SU-DHL-6 (cell line): ENCODE results near the gene RHOV.

Experiments
- H2AFZ ChIP-seq: fragments of 200-600 bp; sonication (generic); 2 replicates; pipeline ENCODE4 v1.6.1; 2014; ENCODE audit warnings: low read depth, mild to moderate bottlenecking, moderate library complexity, mixed read lengths, antibody characterized with exemption, low read length; ENCODE audit not compliant: severe bottlenecking
- H3F3A ChIP-seq: fragments of 200-600 bp; shearing (Covaris generic); 2 replicates; pipeline ENCODE4 v1.6.0; 2016; ENCODE audit warnings: antibody characterized with exemption, mild to moderate bottlenecking; ENCODE audit not compliant: insufficient read depth
- H3K27ac ChIP-seq: fragments of 200-600 bp; sonication (generic); 2 replicates; pipeline ENCODE4 v1.5.1; 2016; ENCODE audit warnings: low read depth, mild to moderate bottlenecking, low read length, moderate library complexity, mixed read lengths
- H3K27me3 ChIP-seq: fragments of 200-600 bp; sonication (generic), shearing (Covaris generic); 2 replicates; pipeline ENCODE4 v1.6.0; 2014; ENCODE audit warnings: mild to moderate bottlenecking, low read length
- H3K36me3 ChIP-seq: fragments of 200-600 bp; sonication (generic); 2 replicates; pipeline ENCODE4 v1.6.1; 2014; ENCODE audit warnings: mild to moderate bottlenecking, low read length, mixed read lengths
- H3K4me2 ChIP-seq: fragments of 300-600, 200-600 bp; shearing (Covaris generic), sonication (generic); 2 replicates; pipeline ENCODE4 v1.6.0; 2014; ENCODE audit warnings: low read length, low read depth, mild to moderate bottlenecking; ENCODE audit not compliant: poor library complexity, severe bottlenecking
- H3K4me3 ChIP-seq: fragments of 200-600 bp; sonication (generic); 2 replicates; pipeline ENCODE4 v1.5.1; 2014; ENCODE audit warnings: antibody characterized with exemption, low read length, mild to moderate bottlenecking, mixed read lengths; ENCODE audit not compliant: insufficient read depth, poor library complexity, severe bottlenecking
- H3K79me2 ChIP-seq: fragments of 200-600 bp; sonication (generic); 2 replicates; pipeline ENCODE4 v1.6.1; 2014; ENCODE audit warnings: mild to moderate bottlenecking, low read length, moderate library complexity; ENCODE audit not compliant: insufficient read depth
- H3K9ac ChIP-seq: fragments of 200-600 bp; sonication (generic); 2 replicates; pipeline ENCODE4 v1.7.0; 2014; ENCODE audit warnings: mild to moderate bottlenecking, low read length
- H3K9me2 ChIP-seq: fragments of 200-600 bp; sonication (generic); replicated peaks from 2 replicates; pipeline ENCODE4 v1.6.1; 2014; ENCODE audit warnings: low read length; ENCODE audit not compliant: insufficient read depth
- H3K9me3 ChIP-seq: fragments of 200-600 bp; sonication (generic); 2 replicates; pipeline ENCODE4 v1.6.1; 2014; ENCODE audit warnings: low read length, mixed read lengths; ENCODE audit not compliant: insufficient read depth
- H4K20me1 ChIP-seq: fragments of 200-600 bp; sonication (generic); 2 replicates; pipeline ENCODE4 v1.6.1; 2014; ENCODE audit warnings: low read depth, mild to moderate bottlenecking, antibody characterized with exemption, low read length, moderate library complexity, mixed read lengths
- EZH2phosphoT487 ChIP-seq: fragments of 200-600 bp; sonication (generic), shearing (Covaris generic); conservative IDR thresholded peaks from 2 replicates; pipeline ENCODE4 v1.6.1; 2018; ENCODE audit warnings: mild to moderate bottlenecking, antibody characterized with exemption, low read length, moderate library complexity, mixed read lengths
- TF ChIP-seq, protein P1 (sequence below): fragments of 200-600 bp; sonication (generic); IDR thresholded peaks from one replicate; pipeline ENCODE4 v1.5.1; 2017; ENCODE audit warnings: antibody characterized with exemption, mild to moderate bottlenecking, low read length, moderate library complexity; ENCODE audit not compliant: insufficient read depth, poor library complexity, severe bottlenecking

Gene RHOV

DNA sequence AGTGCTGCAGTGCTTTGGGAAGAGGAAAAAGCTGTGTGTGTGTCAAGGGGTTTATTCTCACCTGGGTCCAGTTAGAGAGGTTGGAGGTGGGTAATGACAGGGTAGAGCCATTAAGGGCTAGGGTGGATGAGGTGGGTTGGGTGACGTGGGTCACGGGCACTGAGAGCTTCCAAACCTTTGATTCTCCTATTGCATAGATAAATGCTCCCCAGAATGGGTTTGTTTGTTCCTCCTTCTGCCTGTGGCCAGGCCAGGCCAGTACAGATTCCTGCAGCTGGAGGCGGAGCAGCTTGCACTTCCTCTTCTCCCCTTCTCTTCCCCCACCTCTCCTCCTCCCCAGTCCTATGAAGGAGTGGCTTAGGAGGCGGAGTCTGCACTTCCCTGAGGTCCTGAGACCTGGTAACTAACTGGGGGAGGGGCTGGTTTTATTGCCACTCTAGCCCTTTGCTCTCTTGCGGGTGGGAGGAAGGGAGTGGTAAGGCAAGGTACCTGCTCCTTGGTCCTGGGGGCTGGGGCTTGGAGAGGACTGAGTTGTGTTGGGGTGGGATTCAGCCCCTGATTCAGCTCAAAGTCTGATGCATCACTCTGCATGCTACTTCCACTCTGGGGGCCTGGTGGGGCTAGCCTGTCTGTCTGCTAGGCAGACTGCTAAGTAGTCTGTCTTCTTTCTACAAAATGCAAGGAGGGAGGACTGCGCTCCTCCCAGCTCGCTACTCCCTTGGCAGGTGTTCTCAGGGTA is 26.6 kb downstream of the RHOV start:
- no peak overlapping the region for H3K4me3 ChIP-seq

DNA sequence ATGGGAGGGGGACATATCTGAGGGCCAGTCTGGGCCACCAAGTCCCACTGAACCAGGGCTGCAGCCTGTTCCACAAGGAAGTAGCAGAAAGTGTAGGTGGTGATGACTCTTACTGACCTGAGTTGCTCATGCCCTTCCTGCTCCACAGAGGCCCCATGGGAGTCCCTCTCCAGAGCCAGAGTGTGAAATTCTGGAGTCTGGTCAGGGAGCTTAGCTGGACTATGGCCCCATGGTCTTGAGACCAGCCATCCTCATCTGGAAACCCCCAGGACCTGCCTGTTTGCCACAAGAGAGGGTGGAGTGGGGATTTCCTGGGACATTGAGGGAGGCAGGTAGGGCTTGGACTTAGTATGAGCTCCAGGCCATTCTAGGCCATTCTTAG is 27.2 kb downstream of the RHOV start:
- no peaks in the 10 kb centered on the region for H4K20me1 ChIP-seq
- H3K27me3 ChIP-seq: no peaks in the 10 kb centered on the region
- no peak overlapping the region for H3K4me3 ChIP-seq
- no peaks in the 10 kb centered on the region for H3K79me2 ChIP-seq
- H2AFZ ChIP-seq: no peak overlapping the region
- H3K9ac ChIP-seq: no peak overlapping the region
- no peaks in the 10 kb centered on the region for H3K36me3 ChIP-seq
- H3K9me3 ChIP-seq: no peaks in the 10 kb centered on the region
- H3K4me2 ChIP-seq: no peak overlapping the region
- no peaks in the 10 kb centered on the region for H3K9me2 ChIP-seq
- no peak for TF ChIP-seq EZH2phosphoT487
- TF ChIP-seq, protein P1, sequence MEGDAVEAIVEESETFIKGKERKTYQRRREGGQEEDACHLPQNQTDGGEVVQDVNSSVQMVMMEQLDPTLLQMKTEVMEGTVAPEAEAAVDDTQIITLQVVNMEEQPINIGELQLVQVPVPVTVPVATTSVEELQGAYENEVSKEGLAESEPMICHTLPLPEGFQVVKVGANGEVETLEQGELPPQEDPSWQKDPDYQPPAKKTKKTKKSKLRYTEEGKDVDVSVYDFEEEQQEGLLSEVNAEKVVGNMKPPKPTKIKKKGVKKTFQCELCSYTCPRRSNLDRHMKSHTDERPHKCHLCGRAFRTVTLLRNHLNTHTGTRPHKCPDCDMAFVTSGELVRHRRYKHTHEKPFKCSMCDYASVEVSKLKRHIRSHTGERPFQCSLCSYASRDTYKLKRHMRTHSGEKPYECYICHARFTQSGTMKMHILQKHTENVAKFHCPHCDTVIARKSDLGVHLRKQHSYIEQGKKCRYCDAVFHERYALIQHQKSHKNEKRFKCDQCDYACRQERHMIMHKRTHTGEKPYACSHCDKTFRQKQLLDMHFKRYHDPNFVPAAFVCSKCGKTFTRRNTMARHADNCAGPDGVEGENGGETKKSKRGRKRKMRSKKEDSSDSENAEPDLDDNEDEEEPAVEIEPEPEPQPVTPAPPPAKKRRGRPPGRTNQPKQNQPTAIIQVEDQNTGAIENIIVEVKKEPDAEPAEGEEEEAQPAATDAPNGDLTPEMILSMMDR: no peak
- no peaks in the 10 kb centered on the region for H3F3A ChIP-seq
- no peak overlapping the region for H3K27ac ChIP-seq

More for the DNA sequence above, 26.6 kb downstream of the RHOV start:
- H3K4me2 ChIP-seq: no peak overlapping the region
- H3K27me3 ChIP-seq: no peaks in the 10 kb centered on the region
- H3K9me3 ChIP-seq: no peaks in the 10 kb centered on the region
- no peak overlapping the region for H3K27ac ChIP-seq
- no peaks in the 10 kb centered on the region for H3K36me3 ChIP-seq
- H3K79me2 ChIP-seq: no peaks in the 10 kb centered on the region
- TF ChIP-seq, protein P1: no peak
- TF ChIP-seq EZH2phosphoT487: no peak
- no peak overlapping the region for H2AFZ ChIP-seq
- H3K9ac ChIP-seq: no peak overlapping the region
- H3F3A ChIP-seq: no peaks in the 10 kb centered on the region
- H3K9me2 ChIP-seq: no peaks in the 10 kb centered on the region
- H4K20me1 ChIP-seq: no peaks in the 10 kb centered on the region

DNA sequence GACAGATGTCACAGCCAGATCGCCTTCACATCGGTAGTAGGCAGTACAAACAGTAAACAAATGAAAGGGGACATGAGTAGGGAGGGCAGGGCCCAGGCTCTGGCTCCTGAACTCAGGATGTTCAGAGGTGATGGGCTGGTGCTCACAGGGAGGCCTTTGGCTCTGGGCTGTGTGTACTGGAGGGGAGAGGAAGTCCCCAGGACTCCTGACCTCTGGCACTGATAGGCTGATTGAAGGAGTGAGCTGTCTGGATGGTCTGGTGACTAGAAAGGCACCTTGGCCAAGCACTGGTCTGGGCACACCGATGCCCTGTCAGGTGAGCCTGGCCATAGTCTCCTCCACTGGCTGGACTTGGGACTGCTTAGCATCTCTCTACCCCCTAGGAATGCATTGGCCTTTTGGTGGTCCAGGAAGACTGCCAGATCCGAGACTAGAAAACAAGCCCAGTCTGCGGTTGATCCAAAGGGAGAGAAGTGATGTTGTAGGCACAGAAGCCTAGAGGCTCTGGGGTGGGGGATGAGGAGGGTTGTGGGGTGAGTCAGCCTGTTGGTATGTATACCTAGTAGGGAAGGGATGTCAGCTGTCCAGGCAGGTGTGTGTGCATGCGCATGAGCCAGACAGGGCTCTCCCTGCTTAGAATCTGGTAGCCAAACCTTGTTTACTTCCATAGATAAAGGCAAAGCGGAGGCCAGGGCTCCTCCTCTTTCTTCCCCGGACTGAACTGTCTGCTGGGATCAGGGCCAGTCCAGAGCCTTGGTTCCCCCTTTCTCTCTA is 28.3 kb downstream of the RHOV start:
- TF ChIP-seq, protein P1: no peak
- TF ChIP-seq EZH2phosphoT487: no peak
- H3K36me3 ChIP-seq: no peaks in the 10 kb centered on the region
- H3K9ac ChIP-seq: no peak overlapping the region
- H3F3A ChIP-seq: no peaks in the 10 kb centered on the region
- H3K9me2 ChIP-seq: no peaks in the 10 kb centered on the region
- no peaks in the 10 kb centered on the region for H4K20me1 ChIP-seq
- H3K27ac ChIP-seq: no peak overlapping the region
- no peak overlapping the region for H3K4me2 ChIP-seq
- H3K79me2 ChIP-seq: no peaks in the 10 kb centered on the region
- no peaks in the 10 kb centered on the region for H3K27me3 ChIP-seq
- H3K4me3 ChIP-seq: no peak overlapping the region
- H2AFZ ChIP-seq: no peak overlapping the region
- H3K9me3 ChIP-seq: no peaks in the 10 kb centered on the region
